Nephron progenitor cell (in vitro differentiated cells): Measurements from ENCODE around the gene GYS1.

Experiments used
- DNase-seq: peaks from one replicate; pipeline ENCODE4 v3.0.0; 2021
- H3K27ac Mint-ChIP-seq: 2 replicates; pipeline ENCODE4 v1.8.0; 2021; ENCODE audit warnings: mild to moderate bottlenecking, moderate library complexity, mixed read lengths
- H3K27me3 Mint-ChIP-seq: 2 replicates; pipeline ENCODE4 v1.8.0; 2021; ENCODE audit warnings: mild to moderate bottlenecking, low read depth, mixed read lengths; ENCODE audit not compliant: poor library complexity
- H3K36me3 Mint-ChIP-seq: 2 replicates; pipeline ENCODE4 v1.8.0; 2021; ENCODE audit warnings: low read depth, mixed read lengths
- H3K4me1 Mint-ChIP-seq: 2 replicates; pipeline ENCODE4 v1.8.0; 2021; ENCODE audit warnings: mixed read lengths
- H3K4me3 Mint-ChIP-seq: 2 replicates; pipeline ENCODE4 v1.8.0; 2021; ENCODE audit warnings: mild to moderate bottlenecking, moderate library complexity, mixed read lengths
- H3K9me3 Mint-ChIP-seq: 2 replicates; pipeline ENCODE4 v1.8.0; 2021; ENCODE audit warnings: mild to moderate bottlenecking, moderate library complexity, mixed read lengths
- TF ChIP-seq, protein P1 (sequence below): fragments of 200-600 bp; sonication (generic); IDR thresholded peaks from 2 replicates; pipeline ENCODE4 v1.5.0; 2021; ENCODE audit warnings: antibody characterized with exemption

The GYS1 gene

GRCh38 chr19:48986211-48986610 is 6.9 kb downstream of the GYS1 start:
- Mint-ChIP-seq H3K36me3 (peaks cover 71% of the 10 kb centered on the region), H3K9me3 (no peaks in the 10 kb centered on the region), H3K27ac (no peak overlapping the region), H3K27me3 (peaks cover 1% of the 10 kb centered on the region), H3K4me3 (no peak overlapping the region), H3K4me1 (peaks cover 13% of the 10 kb centered on the region)
- DNase-seq = no peak
- TF ChIP-seq, protein P1, sequence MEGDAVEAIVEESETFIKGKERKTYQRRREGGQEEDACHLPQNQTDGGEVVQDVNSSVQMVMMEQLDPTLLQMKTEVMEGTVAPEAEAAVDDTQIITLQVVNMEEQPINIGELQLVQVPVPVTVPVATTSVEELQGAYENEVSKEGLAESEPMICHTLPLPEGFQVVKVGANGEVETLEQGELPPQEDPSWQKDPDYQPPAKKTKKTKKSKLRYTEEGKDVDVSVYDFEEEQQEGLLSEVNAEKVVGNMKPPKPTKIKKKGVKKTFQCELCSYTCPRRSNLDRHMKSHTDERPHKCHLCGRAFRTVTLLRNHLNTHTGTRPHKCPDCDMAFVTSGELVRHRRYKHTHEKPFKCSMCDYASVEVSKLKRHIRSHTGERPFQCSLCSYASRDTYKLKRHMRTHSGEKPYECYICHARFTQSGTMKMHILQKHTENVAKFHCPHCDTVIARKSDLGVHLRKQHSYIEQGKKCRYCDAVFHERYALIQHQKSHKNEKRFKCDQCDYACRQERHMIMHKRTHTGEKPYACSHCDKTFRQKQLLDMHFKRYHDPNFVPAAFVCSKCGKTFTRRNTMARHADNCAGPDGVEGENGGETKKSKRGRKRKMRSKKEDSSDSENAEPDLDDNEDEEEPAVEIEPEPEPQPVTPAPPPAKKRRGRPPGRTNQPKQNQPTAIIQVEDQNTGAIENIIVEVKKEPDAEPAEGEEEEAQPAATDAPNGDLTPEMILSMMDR = no peak

GRCh38 chr19:48985711-48986110 is 7.4 kb downstream of the GYS1 start:
- peaks cover 3% of the 10 kb centered on the region for H3K27me3 Mint-ChIP-seq
- H3K36me3 Mint-ChIP-seq = peaks cover 72% of the 10 kb centered on the region
- peaks cover 8% of the 10 kb centered on the region for H3K4me1 Mint-ChIP-seq
- DNase-seq = no peak
- no peak overlapping the region for H3K27ac Mint-ChIP-seq
- H3K4me3 Mint-ChIP-seq = no peak overlapping the region
- TF ChIP-seq, protein P1 = no peak
- H3K9me3 Mint-ChIP-seq = no peaks in the 10 kb centered on the region

DNA sequence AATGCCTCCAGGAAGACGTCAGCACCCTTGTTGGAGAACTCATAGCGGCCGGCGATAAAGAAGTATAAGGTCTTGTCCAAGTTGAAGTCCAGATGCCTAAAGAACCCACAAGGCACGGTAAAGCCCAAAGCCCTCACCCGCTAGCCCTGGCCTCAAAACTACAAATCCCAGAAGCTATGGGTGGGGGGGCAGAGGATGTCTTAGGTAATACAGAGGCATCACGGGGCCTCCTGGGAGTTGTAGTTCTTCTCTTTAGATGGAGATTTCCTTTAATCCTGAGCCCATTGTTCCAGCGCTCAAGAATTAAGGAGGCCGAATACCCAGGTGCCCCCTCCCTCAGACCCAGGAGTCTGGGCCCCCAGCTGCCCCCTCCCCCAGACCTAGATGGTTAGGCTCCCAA is 10.8 kb downstream of the GYS1 start:
- no peak for DNase-seq
- no peaks in the 10 kb centered on the region for H3K9me3 Mint-ChIP-seq
- TF ChIP-seq, protein P1 = no peak
- H3K36me3 Mint-ChIP-seq = peaks cover 61% of the 10 kb centered on the region
- H3K27ac Mint-ChIP-seq = no peak overlapping the region
- no peak overlapping the region for H3K4me3 Mint-ChIP-seq
- peaks cover 5% of the 10 kb centered on the region for H3K4me1 Mint-ChIP-seq
- peaks cover 3% of the 10 kb centered on the region for H3K27me3 Mint-ChIP-seq

DNA sequence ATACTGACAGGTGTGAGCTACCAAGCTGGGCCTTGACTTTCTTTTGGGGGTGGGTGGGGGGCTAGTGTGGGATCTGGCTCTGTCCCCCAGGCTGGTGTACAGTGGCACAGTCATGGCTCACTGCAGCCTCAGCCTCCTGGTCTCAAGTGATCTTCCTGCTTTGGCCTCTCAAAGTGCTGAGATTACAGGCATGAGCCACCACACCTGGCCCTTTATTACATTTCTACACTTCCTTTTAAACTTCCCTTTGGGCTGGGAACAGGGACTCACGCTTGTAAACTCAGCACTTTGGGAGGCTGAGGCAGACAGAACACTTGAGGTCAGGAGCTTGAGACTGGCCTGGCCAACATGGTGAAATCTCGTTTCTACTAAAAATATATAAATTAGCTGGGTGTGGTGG is 16.0 kb downstream of the GYS1 start:
- Mint-ChIP-seq H3K9me3 (no peaks in the 10 kb centered on the region), H3K36me3 (peaks cover 44% of the 10 kb centered on the region), H3K27me3 (peaks cover 3% of the 10 kb centered on the region), H3K4me3 (no peak overlapping the region), H3K27ac (no peak overlapping the region), H3K4me1 (peaks cover 5% of the 10 kb centered on the region)
- DNase-seq = no peak
- TF ChIP-seq, protein P1 = no peak

DNA sequence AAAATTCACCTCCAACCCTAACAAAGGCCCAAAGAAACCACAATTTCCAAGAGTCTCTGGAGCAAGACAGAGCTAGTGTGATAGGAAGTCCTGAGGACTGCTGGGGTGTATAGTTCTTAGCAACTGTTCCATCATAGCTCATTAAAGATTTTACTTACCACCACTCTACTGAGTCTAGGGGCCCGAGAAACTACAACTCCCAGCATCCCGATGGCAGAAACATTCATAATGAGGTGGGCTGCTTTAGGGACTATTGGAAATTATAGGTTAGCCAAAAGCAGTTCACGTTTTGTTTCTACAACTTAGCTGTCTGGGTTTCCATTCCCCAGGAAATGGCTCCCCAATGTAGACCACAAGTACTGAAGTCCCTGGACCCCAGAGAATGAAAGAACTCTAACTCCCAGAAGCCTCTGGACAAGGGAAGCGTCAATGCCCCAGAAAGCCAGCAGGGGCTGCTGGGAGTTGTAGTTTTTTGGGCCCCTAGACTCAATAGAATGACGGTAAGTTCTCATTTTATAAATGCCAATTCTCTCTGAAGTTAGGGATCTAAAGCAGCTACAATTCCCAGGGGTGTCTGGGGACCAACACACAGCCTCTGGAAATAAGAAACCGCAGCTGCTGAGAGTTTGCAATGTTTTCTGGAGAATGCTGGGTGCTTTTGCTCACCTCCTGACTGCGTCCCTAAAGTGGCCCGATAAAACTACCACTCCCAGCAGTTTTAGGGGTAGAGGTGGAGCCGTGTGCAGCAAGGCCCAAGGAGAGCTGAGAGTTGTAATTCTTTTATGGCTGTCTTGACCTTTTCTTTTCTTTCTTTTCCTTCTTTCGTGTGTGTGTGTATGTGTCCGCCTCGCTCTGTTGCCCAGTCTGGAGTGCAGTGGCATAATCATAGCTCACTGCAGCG is 16.9 kb downstream of the GYS1 start:
- TF ChIP-seq, protein P1 = no peak
- Mint-ChIP-seq H3K4me3 (no peak overlapping the region), H3K4me1 (peaks cover 5% of the 10 kb centered on the region), H3K27ac (no peak overlapping the region), H3K9me3 (no peaks in the 10 kb centered on the region), H3K36me3 (peaks cover 36% of the 10 kb centered on the region), H3K27me3 (peaks cover 1% of the 10 kb centered on the region)
- DNase-seq = no peak

DNA sequence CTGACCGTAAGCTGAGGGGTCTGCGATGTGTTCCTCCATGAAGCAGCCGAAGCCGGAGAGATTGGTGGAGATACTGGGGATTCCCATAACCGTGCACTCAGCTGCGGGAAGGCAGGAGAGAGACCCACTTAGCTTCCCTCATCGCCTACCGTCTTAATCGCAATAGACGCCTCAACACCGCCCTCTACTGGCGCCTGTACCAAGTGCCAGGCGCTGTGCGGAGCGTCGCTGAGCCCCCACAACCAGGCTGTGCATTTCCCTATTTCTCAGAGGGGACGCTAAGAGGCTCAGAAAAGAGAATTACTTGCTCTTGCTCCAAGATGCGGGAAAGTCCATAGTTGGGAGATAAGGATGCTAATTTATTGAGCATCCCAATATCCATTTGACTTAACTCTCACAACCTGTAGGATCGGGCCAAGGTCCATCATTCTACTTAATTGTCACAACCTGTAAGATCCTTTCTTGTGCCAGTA is 22.1 kb downstream of the GYS1 start:
- TF ChIP-seq, protein P1 = peak; percentile 90
- peaks cover 2% of the 10 kb centered on the region for H3K27me3 Mint-ChIP-seq
- H3K36me3 Mint-ChIP-seq = peaks cover 53% of the 10 kb centered on the region
- no peak overlapping the region for H3K27ac Mint-ChIP-seq
- DNase-seq = peak; percentile 91
- H3K9me3 Mint-ChIP-seq = no peaks in the 10 kb centered on the region
- H3K4me3 Mint-ChIP-seq = no peak overlapping the region
- H3K4me1 Mint-ChIP-seq = peaks cover 33% of the 10 kb centered on the region
